GM20000 (cell line): ENCODE measurements around the gene AGAP5.
"Not testable (repeated sequence)": the region's sequence is repeated elsewhere in the genome, so short reads cannot be mapped to it uniquely, and the experiment has no call there.

ENCODE experiments used
- DNase-seq: peaks from one replicate; pipeline ENCODE4 v3.0.0; 2012; ENCODE audit warnings: low spot score
- TF ChIP-seq, protein P1 (sequence below): IDR thresholded peaks from 2 replicates; pipeline ENCODE4 v1.5.1; 2012; ENCODE audit warnings: mild to moderate bottlenecking, control low read depth; ENCODE audit errors: extremely low read depth, missing control alignments

The AGAP5 gene

GRCh38 chr10:73697675-73698159 is at the start of gene AGAP5:
AGAP5 (minus strand) TSS chr10:73698109; CDS start chr10:73697755, 354 bp downstream.
- not testable (repeated sequence) for DNase-seq

DNA sequence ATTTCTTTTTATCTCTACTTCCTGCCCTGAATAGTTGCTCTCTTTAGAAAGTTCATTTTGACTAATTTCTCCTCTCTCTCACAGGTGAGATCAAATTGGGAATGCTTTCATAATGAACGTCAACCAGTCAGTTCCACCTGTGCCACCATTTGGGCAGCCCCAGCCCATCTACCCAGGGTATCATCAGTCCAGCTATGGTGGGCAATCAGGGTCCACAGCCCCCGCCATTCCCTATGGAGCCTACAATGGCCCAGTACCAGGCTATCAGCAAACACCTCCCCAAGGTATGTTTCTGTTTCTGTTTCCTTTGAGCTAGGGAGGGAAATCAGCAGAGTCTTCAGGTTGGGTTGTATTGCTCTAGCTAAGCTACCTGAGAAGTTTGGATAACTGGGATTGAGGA is 48.8 kb upstream of the AGAP5 start:
- TF ChIP-seq, protein P1, sequence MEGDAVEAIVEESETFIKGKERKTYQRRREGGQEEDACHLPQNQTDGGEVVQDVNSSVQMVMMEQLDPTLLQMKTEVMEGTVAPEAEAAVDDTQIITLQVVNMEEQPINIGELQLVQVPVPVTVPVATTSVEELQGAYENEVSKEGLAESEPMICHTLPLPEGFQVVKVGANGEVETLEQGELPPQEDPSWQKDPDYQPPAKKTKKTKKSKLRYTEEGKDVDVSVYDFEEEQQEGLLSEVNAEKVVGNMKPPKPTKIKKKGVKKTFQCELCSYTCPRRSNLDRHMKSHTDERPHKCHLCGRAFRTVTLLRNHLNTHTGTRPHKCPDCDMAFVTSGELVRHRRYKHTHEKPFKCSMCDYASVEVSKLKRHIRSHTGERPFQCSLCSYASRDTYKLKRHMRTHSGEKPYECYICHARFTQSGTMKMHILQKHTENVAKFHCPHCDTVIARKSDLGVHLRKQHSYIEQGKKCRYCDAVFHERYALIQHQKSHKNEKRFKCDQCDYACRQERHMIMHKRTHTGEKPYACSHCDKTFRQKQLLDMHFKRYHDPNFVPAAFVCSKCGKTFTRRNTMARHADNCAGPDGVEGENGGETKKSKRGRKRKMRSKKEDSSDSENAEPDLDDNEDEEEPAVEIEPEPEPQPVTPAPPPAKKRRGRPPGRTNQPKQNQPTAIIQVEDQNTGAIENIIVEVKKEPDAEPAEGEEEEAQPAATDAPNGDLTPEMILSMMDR, result no peak
- DNase-seq, result no peak

DNA sequence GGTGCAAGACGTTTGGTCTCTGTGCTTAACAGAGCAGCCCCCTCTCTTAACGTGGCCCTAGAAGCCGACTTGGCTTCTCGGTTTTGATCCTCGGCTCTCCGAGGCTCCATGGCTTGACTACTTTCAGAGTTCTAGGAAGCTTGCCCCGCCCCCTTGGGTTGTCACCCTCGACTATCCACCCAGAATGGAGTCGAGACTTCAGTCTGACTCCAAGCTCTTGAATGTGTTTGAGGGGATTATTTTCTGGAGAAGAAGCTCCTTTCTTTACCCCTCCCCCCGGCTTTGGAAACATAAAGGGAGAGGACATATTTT is 46.7 kb upstream of the AGAP5 start:
- TF ChIP-seq, protein P1, result no peak
- peak; percentile 46 for DNase-seq

DNA sequence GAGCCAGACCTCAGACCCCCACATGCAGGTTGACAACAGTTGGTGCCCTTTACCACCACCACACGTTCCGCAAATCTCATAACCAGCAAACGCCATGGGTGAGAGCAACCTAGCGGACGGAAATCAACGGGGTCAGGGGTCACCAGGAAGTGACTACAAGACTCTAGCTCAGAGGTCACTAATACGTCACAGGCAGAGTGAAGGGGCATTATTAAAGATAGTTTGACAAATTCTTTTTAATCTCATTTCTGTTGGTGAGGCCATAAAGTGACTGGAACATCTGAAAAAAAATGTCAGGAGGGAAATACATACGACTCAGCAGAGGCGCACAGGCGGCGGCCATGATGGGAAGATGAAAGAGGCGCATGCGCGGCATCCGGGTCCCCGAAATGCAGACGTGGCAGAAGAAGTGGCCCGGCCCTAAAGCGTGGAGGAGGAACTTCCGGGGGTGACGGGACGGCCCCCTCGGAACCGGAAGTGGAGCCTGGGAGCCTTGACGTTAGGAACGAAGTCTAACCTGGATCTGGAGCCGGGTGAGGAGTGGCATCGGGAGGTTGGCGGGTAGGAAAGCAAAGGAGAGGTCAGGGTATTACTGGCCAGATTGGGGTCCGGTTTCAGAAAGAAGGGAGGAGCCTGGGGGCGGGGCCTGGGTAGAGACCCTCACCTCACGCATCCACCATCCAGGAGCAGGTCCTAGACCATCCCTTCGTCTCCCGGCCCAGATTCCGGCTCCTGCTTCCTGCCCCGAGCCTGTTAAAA is 46.2 kb upstream of the AGAP5 start, which contains the start of gene SEC24C:
Gene SEC24C, plus strand, starts transcription at position 468 of the 759 bp plus-strand sequence. CDS start 2,461 bp downstream, outside the sequence.
- TF ChIP-seq, protein P1, result no peak
- DNase-seq, result peak; percentile 92

GRCh38 chr10:73743327-73743904 is 45.5 kb upstream of the AGAP5 start:
- TF ChIP-seq, protein P1, result no peak

GRCh38 chr10:73742454-73742734 is 44.5 kb upstream of the AGAP5 start:
- no peak for DNase-seq
- TF ChIP-seq, protein P1, result no peak

More at GRCh38 chr10:73743327-73743904, 45.5 kb upstream of the AGAP5 start:
- no peak for DNase-seq

GRCh38 chr10:73740501-73741254 is 42.8 kb upstream of the AGAP5 start:
- DNase-seq, result not testable (repeated sequence)

DNA sequence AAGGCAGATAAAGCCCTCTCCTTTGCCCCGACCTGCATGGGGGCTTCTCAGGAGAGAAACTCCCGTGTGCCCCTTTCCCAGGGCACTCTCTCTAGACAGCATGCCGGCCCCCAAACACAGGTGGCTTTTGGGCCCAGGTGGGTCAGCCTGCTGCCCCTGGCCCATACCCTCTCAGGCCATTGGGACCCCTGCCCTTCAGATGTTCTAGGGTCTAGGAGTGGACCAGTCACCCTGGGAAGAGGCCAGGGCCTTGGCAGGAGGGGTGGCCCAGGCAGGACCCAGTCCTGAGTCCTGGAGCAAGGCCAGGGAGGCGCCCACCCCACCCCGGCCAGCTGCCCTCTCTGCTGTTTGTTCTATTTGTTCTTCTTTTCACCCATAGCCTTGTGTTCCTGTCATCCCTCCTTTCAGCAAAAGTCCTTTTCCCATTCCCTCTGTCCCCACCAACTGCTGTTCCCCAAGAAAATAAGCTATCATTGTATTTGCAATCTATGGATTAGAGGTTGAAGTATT is 36.9 kb upstream of the AGAP5 start:
- DNase-seq, result no peak
- TF ChIP-seq, protein P1, result no peak
